PC-9 (cell line): ENCODE data around the gene MT1HL1.

Source experiments
- EZH2 ChIP-seq: fragments of 200-600 bp; sonication (generic); IDR thresholded peaks from 2 replicates; pipeline ENCODE4 v1.8.0; 2017; ENCODE audit warnings: antibody characterized with exemption, low read depth
- TF ChIP-seq, protein P1 (sequence below): fragments of 200-600 bp; sonication (generic); conservative IDR thresholded peaks from 2 replicates; pipeline ENCODE4 v1.6.1; 2017; ENCODE audit warnings: mixed run types, antibody characterized with exemption, mild to moderate bottlenecking, moderate library complexity

DNA sequence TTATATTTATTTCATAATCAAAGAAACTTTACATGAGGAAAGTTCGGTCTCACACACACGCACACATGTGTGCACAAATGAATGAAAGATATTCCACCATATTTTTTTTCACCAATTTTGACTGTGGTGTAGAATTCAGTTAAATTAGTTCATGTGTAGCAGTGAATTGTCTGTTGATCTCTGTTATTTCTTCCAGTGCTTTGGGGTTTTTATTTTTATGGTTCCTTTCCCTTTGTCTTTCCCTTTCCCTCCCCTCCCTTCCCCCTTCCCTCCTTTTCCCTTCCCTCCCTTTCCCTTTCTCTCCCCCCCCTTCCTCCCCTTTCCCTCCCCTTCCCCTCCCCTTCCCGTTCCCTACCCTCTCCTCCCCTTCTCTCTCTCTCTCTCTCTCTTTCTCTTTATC lies 46.7 kb upstream of the MT1HL1 start:
- TF ChIP-seq, protein P1, sequence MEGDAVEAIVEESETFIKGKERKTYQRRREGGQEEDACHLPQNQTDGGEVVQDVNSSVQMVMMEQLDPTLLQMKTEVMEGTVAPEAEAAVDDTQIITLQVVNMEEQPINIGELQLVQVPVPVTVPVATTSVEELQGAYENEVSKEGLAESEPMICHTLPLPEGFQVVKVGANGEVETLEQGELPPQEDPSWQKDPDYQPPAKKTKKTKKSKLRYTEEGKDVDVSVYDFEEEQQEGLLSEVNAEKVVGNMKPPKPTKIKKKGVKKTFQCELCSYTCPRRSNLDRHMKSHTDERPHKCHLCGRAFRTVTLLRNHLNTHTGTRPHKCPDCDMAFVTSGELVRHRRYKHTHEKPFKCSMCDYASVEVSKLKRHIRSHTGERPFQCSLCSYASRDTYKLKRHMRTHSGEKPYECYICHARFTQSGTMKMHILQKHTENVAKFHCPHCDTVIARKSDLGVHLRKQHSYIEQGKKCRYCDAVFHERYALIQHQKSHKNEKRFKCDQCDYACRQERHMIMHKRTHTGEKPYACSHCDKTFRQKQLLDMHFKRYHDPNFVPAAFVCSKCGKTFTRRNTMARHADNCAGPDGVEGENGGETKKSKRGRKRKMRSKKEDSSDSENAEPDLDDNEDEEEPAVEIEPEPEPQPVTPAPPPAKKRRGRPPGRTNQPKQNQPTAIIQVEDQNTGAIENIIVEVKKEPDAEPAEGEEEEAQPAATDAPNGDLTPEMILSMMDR = no peak
- no peak for TF ChIP-seq EZH2
